ENCODE results near the gene SNTG2.
"Not testable (repeated sequence)": the region's sequence is repeated elsewhere in the genome, so short reads cannot be mapped to it uniquely, and the experiment has no call there.

SNTG2 gene

GRCh38 chr2:1068241-1068640 lies 117.6 kb downstream of the SNTG2 start:
- H3K4me3 Mint-ChIP-seq: no peak overlapping the region

GRCh38 chr2:1068822-1069221 lies 118.2 kb downstream of the SNTG2 start:
- no peak overlapping the region for H3K27ac Mint-ChIP-seq
- no peak overlapping the region for H3K4me3 Mint-ChIP-seq
- no peaks in the 10 kb centered on the region for H3K9me3 Mint-ChIP-seq
- ATAC-seq: no peak
- no peaks in the 10 kb centered on the region for H3K27me3 Mint-ChIP-seq
- no peaks in the 10 kb centered on the region for H3K4me1 Mint-ChIP-seq
- DNase-seq: no peak

More at GRCh38 chr2:1068241-1068640, 117.6 kb downstream of the SNTG2 start:
- DNase-seq (no peak), ATAC-seq (no peak)
- H3K27me3 Mint-ChIP-seq: no peaks in the 10 kb centered on the region
- no peak overlapping the region for H3K27ac Mint-ChIP-seq
- H3K9me3 Mint-ChIP-seq: no peaks in the 10 kb centered on the region
- no peaks in the 10 kb centered on the region for H3K4me1 Mint-ChIP-seq

- Mint-ChIP-seq H3K4me3 (no peak overlapping the region), H3K27ac (no peak overlapping the region), H3K27me3 (no peaks in the 10 kb centered on the region), H3K9me3 (no peaks in the 10 kb centered on the region), H3K4me1 (no peaks in the 10 kb centered on the region)
- ATAC-seq: no peak
- no peak for DNase-seq
These were observed 119.2 kb downstream of the SNTG2 start for GRCh38 chr2:1069847-1070246.

GRCh38 chr2:1070601-1071000 lies 120.0 kb downstream of the SNTG2 start:
- Mint-ChIP-seq H3K27ac (no peak overlapping the region), H3K9me3 (no peaks in the 10 kb centered on the region), H3K27me3 (no peaks in the 10 kb centered on the region), H3K4me1 (no peaks in the 10 kb centered on the region), H3K4me3 (no peak overlapping the region)
- ATAC-seq: no peak
- DNase-seq: no peak

GRCh38 chr2:1071650-1072049 lies 121.0 kb downstream of the SNTG2 start:
- Mint-ChIP-seq H3K27me3 (no peaks in the 10 kb centered on the region), H3K4me3 (no peak overlapping the region), H3K27ac (no peak overlapping the region), H3K4me1 (no peaks in the 10 kb centered on the region), H3K9me3 (no peaks in the 10 kb centered on the region)
- DNase-seq: no peak
- no peak for ATAC-seq

- no peak for ATAC-seq
- H3K4me1 Mint-ChIP-seq: no peaks in the 10 kb centered on the region
- DNase-seq: no peak
- no peaks in the 10 kb centered on the region for H3K9me3 Mint-ChIP-seq
- no peak overlapping the region for H3K4me3 Mint-ChIP-seq
- H3K27me3 Mint-ChIP-seq: no peaks in the 10 kb centered on the region
- H3K27ac Mint-ChIP-seq: no peak overlapping the region
These were observed 121.6 kb downstream of the SNTG2 start for GRCh38 chr2:1072250-1072649.

- no peaks in the 10 kb centered on the region for H3K27me3 Mint-ChIP-seq
- H3K27ac Mint-ChIP-seq: no peak overlapping the region
- DNase-seq (no peak), ATAC-seq (no peak)
- no peaks in the 10 kb centered on the region for H3K4me1 Mint-ChIP-seq
- no peaks in the 10 kb centered on the region for H3K9me3 Mint-ChIP-seq
- H3K4me3 Mint-ChIP-seq: no peak overlapping the region
These were observed 127.3 kb downstream of the SNTG2 start for GRCh38 chr2:1077911-1078310.

- no peak for ATAC-seq
- Mint-ChIP-seq H3K4me1 (no peaks in the 10 kb centered on the region), H3K4me3 (no peak overlapping the region), H3K9me3 (no peaks in the 10 kb centered on the region), H3K27ac (no peak overlapping the region), H3K27me3 (no peaks in the 10 kb centered on the region)
- no peak for DNase-seq
These were observed 127.7 kb downstream of the SNTG2 start for GRCh38 chr2:1078326-1078725.

GRCh38 chr2:1079873-1080799 lies 129.5 kb downstream of the SNTG2 start:
- no peaks in the 10 kb centered on the region for H3K27me3 Mint-ChIP-seq
- ATAC-seq: no peak
- DNase-seq: no peak
- H3K9me3 Mint-ChIP-seq: no peaks in the 10 kb centered on the region
- no peak overlapping the region for H3K27ac Mint-ChIP-seq
- no peaks in the 10 kb centered on the region for H3K4me1 Mint-ChIP-seq
- H3K4me3 Mint-ChIP-seq: no peak overlapping the region

GRCh38 chr2:1081451-1082225 lies 131.0 kb downstream of the SNTG2 start:
- H3K27ac Mint-ChIP-seq: no peak overlapping the region
- H3K4me1 Mint-ChIP-seq: no peaks in the 10 kb centered on the region
- no peak overlapping the region for H3K4me3 Mint-ChIP-seq
- no peak for ATAC-seq
- no peaks in the 10 kb centered on the region for H3K9me3 Mint-ChIP-seq
- DNase-seq: no peak
- H3K27me3 Mint-ChIP-seq: no peaks in the 10 kb centered on the region

- no peak for DNase-seq
These were observed 132.0 kb downstream of the SNTG2 start for GRCh38 chr2:1082456-1083205.

GRCh38 chr2:1088192-1088860 lies 137.7 kb downstream of the SNTG2 start:
- Mint-ChIP-seq H3K4me1 (peaks cover 5% of the 10 kb centered on the region), H3K4me3 (no peak overlapping the region), H3K27ac (no peak overlapping the region), H3K27me3 (no peaks in the 10 kb centered on the region), H3K9me3 (no peaks in the 10 kb centered on the region)
- DNase-seq: no peak
- no peak for ATAC-seq

More at GRCh38 chr2:1082456-1083205, 132.0 kb downstream of the SNTG2 start:
- Mint-ChIP-seq H3K4me3 (no peak overlapping the region), H3K27ac (peak overlapping the region in 1 of 2 donors; percentile 27), H3K4me1 (no peaks in the 10 kb centered on the region), H3K9me3 (no peaks in the 10 kb centered on the region), H3K27me3 (no peaks in the 10 kb centered on the region)
- no peak for ATAC-seq

GRCh38 chr2:1088940-1089339 lies 138.3 kb downstream of the SNTG2 start:
- ATAC-seq (no peak), DNase-seq (no peak)
- Mint-ChIP-seq H3K27me3 (no peaks in the 10 kb centered on the region), H3K9me3 (no peaks in the 10 kb centered on the region), H3K4me1 (peaks cover 5% of the 10 kb centered on the region), H3K27ac (no peak overlapping the region), H3K4me3 (no peak overlapping the region)

GRCh38 chr2:1091895-1092585 lies 141.4 kb downstream of the SNTG2 start:
- Mint-ChIP-seq H3K27me3 (no peaks in the 10 kb centered on the region), H3K4me3 (no peak overlapping the region), H3K9me3 (no peaks in the 10 kb centered on the region), H3K4me1 (peaks cover 5% of the 10 kb centered on the region), H3K27ac (no peak overlapping the region)
- ATAC-seq (no peak), DNase-seq (no peak)

- H3K4me3 Mint-ChIP-seq, H3K9me3 Mint-ChIP-seq, H3K4me1 Mint-ChIP-seq, H3K27me3 Mint-ChIP-seq, ATAC-seq, DNase-seq: not testable (repeated sequence)
- peak overlapping the region in 1 of 2 donors; percentile 59 for H3K27ac Mint-ChIP-seq
These were observed 143.0 kb downstream of the SNTG2 start for GRCh38 chr2:1093668-1094067.
